BLaER1 (cell line): ENCODE measurements around the gene RNF111.
"Not testable (repeated sequence)": the region's sequence is repeated elsewhere in the genome, so short reads cannot be mapped to it uniquely, and the experiment has no call there.

Source experiments
- H3K27ac ChIP-seq: shearing (Covaris generic); formaldehyde crosslinking; 2 replicates; pipeline ENCODE4 v1.8.1; 2022
- H3K27me3 ChIP-seq: shearing (Covaris generic); formaldehyde crosslinking; 2 replicates; pipeline ENCODE4 v1.8.1; 2022
- H3K36me3 ChIP-seq: shearing (Covaris generic); formaldehyde crosslinking; 2 replicates; pipeline ENCODE4 v1.8.1; 2022
- H3K4me1 ChIP-seq: shearing (Covaris generic); formaldehyde crosslinking; 2 replicates; pipeline ENCODE4 v1.8.1; 2022
- H3K4me2 ChIP-seq: shearing (Covaris generic); formaldehyde crosslinking; 2 replicates; pipeline ENCODE4 v1.8.1; 2022
- H3K4me3 ChIP-seq: shearing (Covaris generic); formaldehyde crosslinking; 2 replicates; pipeline ENCODE4 v1.8.1; 2022
- H3K9ac ChIP-seq: shearing (Covaris generic); formaldehyde crosslinking; 2 replicates; pipeline ENCODE4 v1.8.1; 2022
- H3K9me3 ChIP-seq: shearing (Covaris generic); formaldehyde crosslinking; 2 replicates; pipeline ENCODE4 v1.8.1; 2022
- H4K20me1 ChIP-seq: shearing (Covaris generic); formaldehyde crosslinking; 2 replicates; pipeline ENCODE4 v1.8.1; 2022
- Cebpa-rat ChIP-seq: shearing (Covaris generic); IDR thresholded peaks from 2 replicates; pipeline ENCODE4 v1.8.1; 2022

Gene RNF111

DNA sequence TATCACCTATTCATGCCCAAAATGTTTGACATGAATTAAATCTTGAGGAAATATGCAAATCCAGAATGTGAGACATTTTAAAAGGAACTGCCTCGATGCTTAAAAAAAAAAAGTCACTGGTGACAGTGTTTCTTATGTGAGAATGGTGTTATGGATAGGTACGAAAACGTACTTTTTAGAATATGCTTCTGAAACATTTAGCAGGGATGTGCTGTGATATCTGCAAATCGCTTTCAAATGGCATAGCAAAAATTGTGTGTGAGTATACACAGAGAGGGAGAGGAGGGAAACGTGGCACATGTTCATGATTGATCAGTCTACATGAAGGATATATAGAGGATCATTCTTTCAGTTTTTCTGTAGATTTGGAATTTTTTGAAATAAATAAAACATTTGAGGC is 133.5 kb downstream of the RNF111 start:
- H3K27ac ChIP-seq = no peak overlapping the region
- H3K4me1 ChIP-seq = no peaks in the 10 kb centered on the region
- H3K36me3 ChIP-seq = peaks cover 100% of the 10 kb centered on the region
- no peaks in the 10 kb centered on the region for H3K27me3 ChIP-seq
- no peak overlapping the region for H3K4me2 ChIP-seq
- H3K9me3 ChIP-seq = peaks cover 13% of the 10 kb centered on the region
- no peak for TF ChIP-seq Cebpa-rat
- no peak overlapping the region for H3K9ac ChIP-seq
- H4K20me1 ChIP-seq = 0 out of 2 replicates have a peak, but pooled peaks cover 16% of the 10 kb centered on the region
- no peak overlapping the region for H3K4me3 ChIP-seq

DNA sequence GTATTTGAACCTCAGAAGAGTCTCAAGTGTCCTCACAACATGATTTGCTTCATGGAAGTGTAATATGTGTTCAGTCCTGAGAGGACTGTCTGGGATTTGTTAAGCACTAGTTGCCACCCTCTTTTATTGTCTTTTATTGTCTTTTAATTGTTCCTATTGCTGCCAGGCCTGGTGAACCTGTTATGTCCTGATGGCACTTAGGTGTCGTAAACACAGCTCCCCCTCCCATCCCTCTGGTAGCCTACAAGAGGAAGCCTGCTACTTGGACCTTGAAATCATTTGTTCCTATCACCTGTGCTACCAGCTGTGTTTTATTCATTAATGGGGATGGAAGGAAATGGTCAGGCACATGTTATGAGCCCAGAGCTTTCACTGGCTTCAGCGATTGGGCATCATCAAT is 136.8 kb downstream of the RNF111 start:
- H3K27me3 ChIP-seq = no peaks in the 10 kb centered on the region

DNA sequence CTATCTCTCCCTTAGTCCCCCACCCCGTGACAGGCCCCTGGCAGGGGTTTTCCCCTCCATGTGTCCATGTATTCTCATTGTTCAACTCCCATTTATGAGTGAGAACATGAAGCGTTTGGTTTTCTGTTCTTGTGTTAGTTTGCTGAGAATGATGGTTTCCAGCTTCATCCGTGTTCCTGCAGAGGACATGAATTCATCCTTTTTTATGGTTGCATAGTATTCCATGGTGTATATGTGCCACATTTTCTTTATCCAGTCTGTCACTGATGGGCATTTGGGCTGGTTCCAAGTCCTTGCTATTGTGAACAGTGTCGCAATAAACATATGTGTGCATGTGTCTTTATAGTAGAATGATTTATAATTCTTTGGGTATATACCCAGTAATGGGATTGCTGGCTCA is 138.2 kb downstream of the RNF111 start:
- H3K4me2 ChIP-seq = not testable (repeated sequence)

More for the DNA sequence above, 136.8 kb downstream of the RNF111 start:
- 0 out of 2 replicates have a peak, but pooled peaks cover 16% of the 10 kb centered on the region for H4K20me1 ChIP-seq
- H3K9me3 ChIP-seq = peaks cover 47% of the 10 kb centered on the region
- H3K27ac ChIP-seq = no peak overlapping the region
- no peak overlapping the region for H3K9ac ChIP-seq
- H3K4me3 ChIP-seq = no peak overlapping the region
- H3K4me2 ChIP-seq = no peak overlapping the region
- 0 out of 2 replicates have a peak, but pooled peaks cover 7% of the 10 kb centered on the region for H3K4me1 ChIP-seq
- TF ChIP-seq Cebpa-rat = no peak
- peaks cover 100% of the 10 kb centered on the region for H3K36me3 ChIP-seq

DNA sequence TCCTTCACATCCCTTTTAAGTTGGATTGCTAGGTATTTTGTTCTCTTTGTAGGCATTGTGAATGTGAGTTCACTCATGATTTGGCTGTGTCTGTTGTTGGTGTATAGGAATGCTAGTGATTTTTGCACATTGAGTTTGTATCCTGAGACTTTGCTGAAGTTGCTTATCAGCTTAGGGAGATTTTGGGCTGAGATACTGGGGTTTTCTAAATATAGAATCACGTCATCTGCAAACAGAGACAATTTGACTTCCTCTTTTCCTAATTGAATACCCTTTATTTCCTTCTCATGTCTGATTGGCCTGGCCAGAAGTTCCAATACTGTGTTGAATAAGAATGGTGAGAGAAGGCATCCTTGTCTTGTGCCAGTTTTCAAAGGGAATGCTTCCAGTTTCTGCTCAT is 139.8 kb downstream of the RNF111 start:
- not testable (repeated sequence) for H3K27ac ChIP-seq, H3K4me3 ChIP-seq, H3K4me2 ChIP-seq, H3K27me3 ChIP-seq, H3K9ac ChIP-seq, H3K4me1 ChIP-seq
- H3K9me3 ChIP-seq = peaks cover 64% of the 10 kb centered on the region
- 0 out of 2 replicates have a peak, but pooled peaks cover 16% of the 10 kb centered on the region for H4K20me1 ChIP-seq
- peaks cover 100% of the 10 kb centered on the region for H3K36me3 ChIP-seq

More for the DNA sequence above, 138.2 kb downstream of the RNF111 start:
- H3K36me3 ChIP-seq = peaks cover 100% of the 10 kb centered on the region
- not testable (repeated sequence) for H3K4me3 ChIP-seq, H3K9ac ChIP-seq, H3K4me1 ChIP-seq, H3K27me3 ChIP-seq, H3K27ac ChIP-seq
- H3K9me3 ChIP-seq = peaks cover 61% of the 10 kb centered on the region
- 0 out of 2 replicates have a peak, but pooled peaks cover 16% of the 10 kb centered on the region for H4K20me1 ChIP-seq

DNA sequence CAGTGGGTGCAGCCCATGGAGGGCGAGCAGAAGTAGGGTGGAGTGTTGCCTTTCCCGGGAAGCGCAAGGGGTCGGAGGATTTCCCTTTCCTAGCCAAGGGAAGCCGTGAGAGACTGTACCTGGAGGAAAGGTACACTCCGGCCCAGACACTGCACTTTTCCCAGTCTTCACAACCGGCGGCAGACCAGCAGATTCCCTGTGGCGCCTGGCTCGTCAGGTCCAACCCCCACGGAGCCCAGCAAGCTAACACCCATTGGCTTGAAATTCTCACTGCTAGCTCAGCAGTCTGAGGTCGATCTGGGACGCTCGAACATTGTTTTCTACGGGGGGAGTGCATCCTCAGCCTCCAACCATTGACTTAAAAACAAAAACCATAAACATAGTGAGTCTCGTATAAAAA is 144.0 kb downstream of the RNF111 start:
- H3K4me3 ChIP-seq = no peak overlapping the region
- H3K27me3 ChIP-seq = no peaks in the 10 kb centered on the region
- H3K27ac ChIP-seq = no peak overlapping the region
- no peak for TF ChIP-seq Cebpa-rat
- peaks cover 100% of the 10 kb centered on the region for H3K36me3 ChIP-seq
- H4K20me1 ChIP-seq = no peaks in the 10 kb centered on the region
- no peak overlapping the region for H3K9ac ChIP-seq
- no peak overlapping the region for H3K4me2 ChIP-seq
- H3K4me1 ChIP-seq = 0 out of 2 replicates have a peak, but pooled peaks cover 7% of the 10 kb centered on the region
- peaks cover 46% of the 10 kb centered on the region for H3K9me3 ChIP-seq

DNA sequence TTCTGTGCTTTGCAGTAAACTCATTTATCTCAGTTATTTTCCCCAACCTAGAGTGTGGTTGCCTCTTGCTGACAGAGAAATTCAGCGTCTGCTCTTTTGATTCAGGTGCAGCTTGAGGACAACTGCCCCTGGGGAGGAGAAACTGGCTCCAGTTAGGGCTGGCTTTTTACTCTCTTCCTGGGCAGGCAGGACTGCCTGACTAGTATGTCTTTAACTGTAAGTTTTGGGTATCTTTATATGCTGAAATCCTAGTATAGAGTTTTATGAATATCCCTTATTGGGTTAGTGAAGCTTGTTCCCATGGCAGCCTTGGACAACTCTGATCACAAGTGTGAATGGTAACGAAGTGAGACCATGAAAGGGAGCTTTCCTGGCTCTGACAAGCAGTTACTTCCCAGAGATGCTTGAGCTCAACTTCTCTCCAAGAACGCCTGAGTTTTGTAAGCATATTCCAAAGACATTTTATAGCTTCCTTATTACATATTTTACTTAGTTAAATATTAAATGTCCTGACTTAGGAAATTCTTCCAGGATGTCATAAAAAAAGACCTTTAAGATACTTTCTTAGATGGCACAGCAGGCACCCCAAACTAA is 144.6 kb downstream of the RNF111 start:
- Histone ChIP-seq H3K4me2 (no peak overlapping the region), H3K27me3 (no peaks in the 10 kb centered on the region), H3K27ac (no peak overlapping the region), H4K20me1 (peaks cover 6% of the 10 kb centered on the region; the same call in 1 of the 2 replicates), H3K9me3 (peaks cover 39% of the 10 kb centered on the region), H3K4me3 (no peak overlapping the region), H3K4me1 (0 out of 2 replicates have a peak, but pooled peaks cover 4% of the 10 kb centered on the region), H3K9ac (no peak overlapping the region), H3K36me3 (peaks cover 100% of the 10 kb centered on the region)
- no peak for TF ChIP-seq Cebpa-rat

DNA sequence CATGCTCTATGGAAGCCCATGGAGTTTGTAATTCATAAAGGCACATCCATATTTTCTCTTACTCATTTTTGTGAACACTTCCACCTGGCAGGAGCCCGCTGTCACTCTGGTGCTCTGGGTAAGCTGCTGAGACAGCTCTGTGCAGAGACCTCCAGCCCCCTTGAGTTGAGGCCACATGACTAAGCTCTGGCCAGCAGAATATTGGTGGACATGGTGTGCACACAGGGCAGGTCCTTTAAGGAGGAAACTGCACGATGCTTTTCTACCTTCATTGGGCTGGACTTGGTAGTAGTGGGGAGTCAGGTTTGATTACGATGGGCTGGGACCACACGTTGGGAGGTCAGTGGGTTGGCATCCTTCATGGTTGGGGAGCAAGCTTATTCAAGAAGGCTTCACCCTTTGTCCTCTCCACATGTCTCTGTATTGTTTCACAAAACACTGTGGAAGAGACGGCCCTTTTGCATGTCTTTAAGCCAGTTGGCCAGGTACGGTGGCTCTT is 146.5 kb downstream of the RNF111 start:
- H3K9ac ChIP-seq = no peak overlapping the region
- peaks cover 20% of the 10 kb centered on the region for H3K9me3 ChIP-seq
- H3K27me3 ChIP-seq = no peaks in the 10 kb centered on the region
- no peak for TF ChIP-seq Cebpa-rat
- no peaks in the 10 kb centered on the region for H3K4me1 ChIP-seq
- peaks cover 100% of the 10 kb centered on the region for H3K36me3 ChIP-seq
- H4K20me1 ChIP-seq = peaks cover 7% of the 10 kb centered on the region; the same call in 1 of the 2 replicates
- H3K4me2 ChIP-seq = no peak overlapping the region
- H3K4me3 ChIP-seq = no peak overlapping the region
- no peak overlapping the region for H3K27ac ChIP-seq

DNA sequence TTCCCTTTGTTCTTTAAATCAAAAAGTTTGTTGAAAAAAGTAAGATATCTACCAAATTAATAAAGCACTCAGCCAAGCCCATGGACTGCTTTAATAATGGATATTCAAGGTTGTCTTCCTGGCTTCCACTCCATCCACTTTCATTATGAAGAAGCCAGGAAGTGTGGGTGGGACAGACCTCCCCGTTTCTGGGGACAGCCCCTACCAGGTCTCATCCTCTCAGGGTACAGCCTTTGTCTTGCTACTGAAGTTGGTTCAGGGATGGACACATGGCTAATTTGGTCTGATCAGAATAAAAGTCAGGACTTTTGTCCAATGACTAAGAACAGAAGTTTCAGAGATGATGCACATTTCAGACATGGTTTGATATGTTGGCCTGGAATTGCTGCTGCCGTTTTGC is 150.1 kb downstream of the RNF111 start:
- Histone ChIP-seq H3K36me3 (peaks cover 97% of the 10 kb centered on the region), H3K4me2 (no peak overlapping the region)
- no peak for TF ChIP-seq Cebpa-rat

DNA sequence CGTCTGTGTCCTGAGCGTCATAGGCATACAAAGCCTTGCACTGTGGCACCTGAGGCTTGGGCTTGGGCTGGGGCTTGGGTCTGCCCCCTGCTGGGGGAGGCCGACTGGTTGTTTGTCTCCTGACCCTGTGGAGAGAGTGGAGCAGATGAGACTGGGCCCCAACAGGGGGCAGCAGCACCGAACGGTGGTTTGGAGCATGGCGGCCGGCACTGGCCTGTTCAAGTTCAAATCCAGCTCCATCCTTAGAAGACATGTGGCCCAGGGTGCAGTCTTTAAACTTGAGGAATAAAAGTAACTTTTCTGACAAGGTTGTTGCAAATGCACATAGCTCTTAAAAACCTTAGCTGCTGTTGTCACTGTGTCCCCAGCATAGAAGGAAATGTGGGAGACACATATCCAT is 150.8 kb downstream of the RNF111 start:
- Histone ChIP-seq H3K36me3 (peaks cover 97% of the 10 kb centered on the region), H3K4me3 (no peak overlapping the region), H3K4me1 (no peaks in the 10 kb centered on the region), H3K9ac (no peak overlapping the region), H3K27ac (no peak overlapping the region), H3K27me3 (no peaks in the 10 kb centered on the region), H3K4me2 (no peak overlapping the region), H4K20me1 (peaks cover 7% of the 10 kb centered on the region; the same call in 1 of the 2 replicates), H3K9me3 (no peaks in the 10 kb centered on the region)
- no peak for TF ChIP-seq Cebpa-rat

More for the DNA sequence above, 150.1 kb downstream of the RNF111 start:
- no peaks in the 10 kb centered on the region for H3K27me3 ChIP-seq
- H3K9me3 ChIP-seq = no peaks in the 10 kb centered on the region
- peaks cover 7% of the 10 kb centered on the region; the same call in 1 of the 2 replicates for H4K20me1 ChIP-seq
- H3K4me1 ChIP-seq = no peaks in the 10 kb centered on the region
- no peak overlapping the region for H3K9ac ChIP-seq
- H3K4me3 ChIP-seq = no peak overlapping the region
- H3K27ac ChIP-seq = no peak overlapping the region

DNA sequence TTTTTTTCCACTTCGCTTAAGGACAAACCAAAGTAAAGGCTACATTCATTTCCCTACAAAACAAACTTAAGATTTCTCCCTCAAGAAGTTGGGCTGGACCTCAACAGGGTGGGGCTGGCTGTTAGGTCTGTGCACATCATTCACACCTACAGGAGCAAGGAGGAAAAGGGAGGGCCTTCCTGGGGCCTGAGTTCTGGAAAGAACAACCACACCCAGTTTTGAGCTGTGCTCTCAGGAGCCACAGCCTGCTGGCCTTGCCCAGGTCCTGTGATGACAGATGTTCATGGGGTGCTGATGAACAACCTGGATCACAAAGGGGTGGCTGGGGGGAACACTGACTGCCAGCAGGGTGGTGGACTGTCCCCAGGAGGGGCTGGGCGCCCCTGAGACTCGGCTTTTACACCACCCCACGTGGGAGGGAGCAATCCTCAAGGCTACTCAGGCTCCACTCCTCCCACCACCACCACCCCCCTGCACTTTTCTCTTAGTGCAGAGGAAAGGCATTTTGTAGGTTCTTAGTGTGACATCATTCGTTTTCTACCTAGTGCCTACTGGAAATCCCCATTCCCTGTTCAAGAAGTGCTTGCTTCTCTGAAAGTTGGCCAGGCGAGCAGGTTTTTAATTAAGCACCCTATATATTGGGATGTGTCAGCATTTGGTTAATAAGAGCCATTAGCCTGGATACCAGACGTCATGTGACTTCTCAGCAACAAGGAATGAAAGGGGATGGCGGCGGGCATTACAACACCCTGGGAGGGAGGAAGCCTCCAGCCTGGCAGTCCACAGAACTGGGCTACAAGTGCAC is 153.2 kb downstream of the RNF111 start:
- H3K4me2 ChIP-seq = no peak overlapping the region
- peaks cover 92% of the 10 kb centered on the region for H3K36me3 ChIP-seq
- no peaks in the 10 kb centered on the region for H3K27me3 ChIP-seq
- TF ChIP-seq Cebpa-rat = no peak
- no peaks in the 10 kb centered on the region for H3K9me3 ChIP-seq
- H3K4me3 ChIP-seq = no peak overlapping the region
- no peaks in the 10 kb centered on the region for H3K4me1 ChIP-seq
- H4K20me1 ChIP-seq = peaks cover 7% of the 10 kb centered on the region; the same call in 1 of the 2 replicates
- H3K9ac ChIP-seq = no peak overlapping the region
- H3K27ac ChIP-seq = no peak overlapping the region
